D721Med (cell line): ENCODE measurements around the gene STXBP4.

Experiments
- DNase-seq: peaks from one replicate; pipeline ENCODE4 v3.0.0; 2011; ENCODE audit warnings: low spot score; ENCODE audit not compliant: insufficient read length
- FAIRE-seq: peaks from 2 replicates; lab custom pipeline; 2011; peaks lifted over from hg19 to GRCh38; lab: Jason Lieb, UNC
- CTCF ChIP-seq: IDR thresholded peaks from 2 replicates; pipeline ENCODE4 v1.5.1; 2012; ENCODE audit warnings: mild to moderate bottlenecking, control low read depth; ENCODE audit not compliant: insufficient read depth; ENCODE audit errors: missing control alignments

The STXBP4 gene

GRCh38 chr17:55161935-55162555 is 193.5 kb downstream of the STXBP4 start:
- no peak for FAIRE-seq

GRCh38 chr17:55162556-55162946 is 194.0 kb downstream of the STXBP4 start:
- no peak for DNase-seq
- no peak for TF ChIP-seq CTCF
- FAIRE-seq: no peak

More at GRCh38 chr17:55161935-55162555, 193.5 kb downstream of the STXBP4 start:
- no peak for TF ChIP-seq CTCF
- no peak for DNase-seq

GRCh38 chr17:55163408-55163807 is 194.8 kb downstream of the STXBP4 start:
- TF ChIP-seq CTCF: no peak
- DNase-seq (no peak), FAIRE-seq (no peak)

- DNase-seq (no peak), FAIRE-seq (no peak)
- no peak for TF ChIP-seq CTCF
Observed at GRCh38 chr17:55166506-55166905, 197.9 kb downstream of the STXBP4 start.

GRCh38 chr17:55167024-55167725 is 198.6 kb downstream of the STXBP4 start:
- FAIRE-seq (no peak), DNase-seq (no peak)
- no peak for TF ChIP-seq CTCF

GRCh38 chr17:55168958-55169687 is 200.6 kb downstream of the STXBP4 start:
- FAIRE-seq (no peak), DNase-seq (no peak)
- TF ChIP-seq CTCF: no peak
